ENCODE results near the gene NUDT15. TPM values are rescaled to one million over a fixed set of nuclear protein-coding genes. Genes with fewer than 3 reads are reported as not detected.

Gene NUDT15
- total RNA-seq, 1 donor, result 9.8 TPM

DNA sequence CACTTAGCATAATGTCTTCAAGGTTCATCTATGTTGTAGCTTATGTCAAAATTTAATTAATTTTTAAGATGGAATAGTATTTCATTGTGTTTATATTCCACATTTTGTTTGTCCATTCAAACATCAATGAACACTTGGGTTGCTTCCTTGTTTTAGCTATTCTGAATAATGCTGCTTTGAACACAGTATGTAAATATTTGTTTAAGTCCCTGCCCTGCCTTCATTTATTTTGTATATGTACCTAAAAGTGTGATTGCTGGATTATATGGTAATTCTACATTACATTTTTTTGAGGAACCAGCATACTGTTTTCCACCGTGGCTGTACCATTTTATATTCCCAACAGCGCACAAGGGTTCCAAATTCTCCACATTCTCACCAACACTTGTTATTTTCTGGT is 18.9 kb upstream of the NUDT15 start:
- no peak for DNase-seq (ENCODE audit: insufficient read length, low spot score, missing footprints)
- Histone ChIP-seq H3K4me1 (ENCODE audit: insufficient read depth, low read length) (no peaks in the 10 kb centered on the region), H3K9me3 (ENCODE audit: low read depth, low read length) (no peaks in the 10 kb centered on the region), H4K20me1 (ENCODE audit: insufficient read depth, low read length) (no peaks in the 10 kb centered on the region), H3K27ac (ENCODE audit: low read depth, low read length) (no peak overlapping the region), H3K4me2 (ENCODE audit: insufficient read depth, low read length) (no peak overlapping the region), H2AFZ (ENCODE audit: low read length) (no peak overlapping the region), H3K27me3 (ENCODE audit: insufficient read depth, low read length) (no peaks in the 10 kb centered on the region), H3K4me3 (ENCODE audit: insufficient read depth, low read length) (no peak overlapping the region), H3K36me3 (ENCODE audit: insufficient read depth, low read length) (no peaks in the 10 kb centered on the region), H3K79me2 (ENCODE audit: insufficient read depth, low read length) (no peaks in the 10 kb centered on the region)
- TF ChIP-seq, protein P1, sequence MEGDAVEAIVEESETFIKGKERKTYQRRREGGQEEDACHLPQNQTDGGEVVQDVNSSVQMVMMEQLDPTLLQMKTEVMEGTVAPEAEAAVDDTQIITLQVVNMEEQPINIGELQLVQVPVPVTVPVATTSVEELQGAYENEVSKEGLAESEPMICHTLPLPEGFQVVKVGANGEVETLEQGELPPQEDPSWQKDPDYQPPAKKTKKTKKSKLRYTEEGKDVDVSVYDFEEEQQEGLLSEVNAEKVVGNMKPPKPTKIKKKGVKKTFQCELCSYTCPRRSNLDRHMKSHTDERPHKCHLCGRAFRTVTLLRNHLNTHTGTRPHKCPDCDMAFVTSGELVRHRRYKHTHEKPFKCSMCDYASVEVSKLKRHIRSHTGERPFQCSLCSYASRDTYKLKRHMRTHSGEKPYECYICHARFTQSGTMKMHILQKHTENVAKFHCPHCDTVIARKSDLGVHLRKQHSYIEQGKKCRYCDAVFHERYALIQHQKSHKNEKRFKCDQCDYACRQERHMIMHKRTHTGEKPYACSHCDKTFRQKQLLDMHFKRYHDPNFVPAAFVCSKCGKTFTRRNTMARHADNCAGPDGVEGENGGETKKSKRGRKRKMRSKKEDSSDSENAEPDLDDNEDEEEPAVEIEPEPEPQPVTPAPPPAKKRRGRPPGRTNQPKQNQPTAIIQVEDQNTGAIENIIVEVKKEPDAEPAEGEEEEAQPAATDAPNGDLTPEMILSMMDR (IDR thresholded peaks at IDR 0.05; ENCODE audit: extremely low read depth, low read depth, low read length), result no peak

DNA sequence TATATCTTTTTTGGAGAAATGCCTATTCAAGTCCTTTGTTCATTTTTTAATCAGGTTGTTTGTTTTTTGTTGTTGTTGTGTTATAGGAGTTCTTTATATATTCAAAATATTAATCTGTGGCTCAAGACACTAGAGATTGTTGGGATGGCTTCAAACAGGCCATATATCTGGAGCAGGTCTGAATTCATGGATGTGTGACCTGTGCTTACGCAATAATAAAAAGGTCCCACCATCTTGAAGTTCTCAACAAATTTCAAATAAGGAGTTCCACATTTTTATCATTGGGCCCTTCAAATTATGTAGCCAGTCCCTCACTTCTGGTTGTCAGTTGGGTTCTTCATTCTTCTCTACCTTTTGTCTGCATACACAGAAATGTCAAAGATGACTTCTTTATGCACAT is 17.7 kb upstream of the NUDT15 start:
- H3K4me1 ChIP-seq (ENCODE audit: insufficient read depth, low read length), result no peaks in the 10 kb centered on the region
- H3K4me3 ChIP-seq (ENCODE audit: insufficient read depth, low read length), result no peak overlapping the region
- H2AFZ ChIP-seq (ENCODE audit: low read length), result no peak overlapping the region
- H3K27me3 ChIP-seq (ENCODE audit: insufficient read depth, low read length), result no peaks in the 10 kb centered on the region
- H3K9me3 ChIP-seq (ENCODE audit: low read depth, low read length), result no peaks in the 10 kb centered on the region
- no peak overlapping the region for H3K4me2 ChIP-seq (ENCODE audit: insufficient read depth, low read length)
- no peak overlapping the region for H3K27ac ChIP-seq (ENCODE audit: low read depth, low read length)
- H3K79me2 ChIP-seq (ENCODE audit: insufficient read depth, low read length), result no peaks in the 10 kb centered on the region
- TF ChIP-seq, protein P1 (IDR thresholded peaks at IDR 0.05; ENCODE audit: extremely low read depth, low read depth, low read length), result no peak
- no peaks in the 10 kb centered on the region for H3K36me3 ChIP-seq (ENCODE audit: insufficient read depth, low read length)
- DNase-seq (ENCODE audit: insufficient read length, low spot score, missing footprints), result no peak
- H4K20me1 ChIP-seq (ENCODE audit: insufficient read depth, low read length), result no peaks in the 10 kb centered on the region

DNA sequence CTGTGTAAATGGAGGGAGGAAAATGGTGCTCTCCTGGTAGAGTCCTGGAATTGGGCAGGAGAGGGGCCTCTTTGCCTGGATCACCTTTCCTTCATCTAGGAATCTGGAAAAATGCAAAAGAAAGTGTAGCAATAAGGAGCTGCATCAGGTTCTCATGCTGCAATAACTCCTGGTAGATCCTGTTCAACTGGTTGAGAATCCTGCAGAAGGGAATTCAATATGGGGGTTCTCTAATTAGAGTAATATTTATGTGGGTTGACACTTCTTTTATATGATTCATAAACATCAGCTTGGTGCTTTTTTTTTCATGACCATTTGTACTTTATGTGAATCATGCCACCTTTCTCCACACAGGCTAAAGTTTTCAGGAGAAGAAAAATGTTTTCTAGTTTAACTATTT is 9.5 kb upstream of the NUDT15 start:
- H3K27me3 ChIP-seq (ENCODE audit: insufficient read depth, low read length), result no peaks in the 10 kb centered on the region
- H4K20me1 ChIP-seq (ENCODE audit: insufficient read depth, low read length), result no peaks in the 10 kb centered on the region
- H3K4me2 ChIP-seq (ENCODE audit: insufficient read depth, low read length), result no peak overlapping the region
- H2AFZ ChIP-seq (ENCODE audit: low read length), result no peak overlapping the region
- H3K79me2 ChIP-seq (ENCODE audit: insufficient read depth, low read length), result no peaks in the 10 kb centered on the region
- H3K9me3 ChIP-seq (ENCODE audit: low read depth, low read length), result no peaks in the 10 kb centered on the region
- TF ChIP-seq, protein P1 (IDR thresholded peaks at IDR 0.05; ENCODE audit: extremely low read depth, low read depth, low read length), result no peak
- no peak overlapping the region for H3K27ac ChIP-seq (ENCODE audit: low read depth, low read length)
- DNase-seq (ENCODE audit: insufficient read length, low spot score, missing footprints), result no peak
- H3K4me1 ChIP-seq (ENCODE audit: insufficient read depth, low read length), result no peaks in the 10 kb centered on the region
- no peak overlapping the region for H3K4me3 ChIP-seq (ENCODE audit: insufficient read depth, low read length)
- no peaks in the 10 kb centered on the region for H3K36me3 ChIP-seq (ENCODE audit: insufficient read depth, low read length)

DNA sequence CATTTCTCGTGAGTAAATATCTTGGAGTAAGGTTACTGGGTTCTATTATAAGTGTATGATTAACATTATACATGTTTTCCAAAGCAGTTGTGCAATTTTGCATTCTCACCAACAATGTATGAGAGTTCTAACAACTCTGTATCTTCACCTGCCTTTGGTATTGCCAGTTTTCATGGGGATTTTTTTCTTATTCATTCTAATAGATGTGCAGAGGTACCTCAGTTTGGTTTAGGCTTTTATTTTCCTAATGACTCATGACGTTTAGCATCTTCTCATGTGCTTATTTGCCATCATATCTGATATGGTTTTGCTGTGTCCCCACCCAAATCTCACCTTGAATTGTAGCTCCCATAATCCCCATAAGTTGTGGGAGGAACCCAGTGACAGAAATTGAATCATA is 7.7 kb upstream of the NUDT15 start:
- TF ChIP-seq, protein P1 (IDR thresholded peaks at IDR 0.05; ENCODE audit: extremely low read depth, low read depth, low read length), result no peak
- no peaks in the 10 kb centered on the region for H3K4me1 ChIP-seq (ENCODE audit: insufficient read depth, low read length)

More for the DNA sequence above, 7.7 kb upstream of the NUDT15 start:
- Histone ChIP-seq H2AFZ (ENCODE audit: low read length) (no peak overlapping the region), H3K27ac (ENCODE audit: low read depth, low read length) (no peak overlapping the region), H3K27me3 (ENCODE audit: insufficient read depth, low read length) (no peaks in the 10 kb centered on the region), H3K4me2 (ENCODE audit: insufficient read depth, low read length) (no peak overlapping the region), H3K4me3 (ENCODE audit: insufficient read depth, low read length) (no peak overlapping the region), H4K20me1 (ENCODE audit: insufficient read depth, low read length) (no peaks in the 10 kb centered on the region), H3K79me2 (ENCODE audit: insufficient read depth, low read length) (no peaks in the 10 kb centered on the region), H3K9me3 (ENCODE audit: low read depth, low read length) (no peaks in the 10 kb centered on the region), H3K36me3 (ENCODE audit: insufficient read depth, low read length) (no peaks in the 10 kb centered on the region)
- no peak for DNase-seq (ENCODE audit: insufficient read length, low spot score, missing footprints)

Measured in osteoblast (primary cell).